GM23248 (cell line): ENCODE results near the gene C10orf71.

ENCODE experiments used
- EZH2 ChIP-seq: fragments of 200-600 bp; sonication (generic); IDR thresholded peaks from 2 replicates; pipeline ENCODE4 v1.6.1; 2018; ENCODE audit warnings: antibody characterized with exemption, mild to moderate bottlenecking; ENCODE audit not compliant: insufficient read depth, poor library complexity, severe bottlenecking
- EZH2phosphoT487 ChIP-seq: fragments of 200-600 bp; sonication (generic); IDR thresholded peaks from 2 replicates; pipeline ENCODE4 v1.6.1; 2018; ENCODE audit warnings: antibody characterized with exemption, moderate library complexity, mild to moderate bottlenecking, low read depth; ENCODE audit not compliant: insufficient read depth

DNA sequence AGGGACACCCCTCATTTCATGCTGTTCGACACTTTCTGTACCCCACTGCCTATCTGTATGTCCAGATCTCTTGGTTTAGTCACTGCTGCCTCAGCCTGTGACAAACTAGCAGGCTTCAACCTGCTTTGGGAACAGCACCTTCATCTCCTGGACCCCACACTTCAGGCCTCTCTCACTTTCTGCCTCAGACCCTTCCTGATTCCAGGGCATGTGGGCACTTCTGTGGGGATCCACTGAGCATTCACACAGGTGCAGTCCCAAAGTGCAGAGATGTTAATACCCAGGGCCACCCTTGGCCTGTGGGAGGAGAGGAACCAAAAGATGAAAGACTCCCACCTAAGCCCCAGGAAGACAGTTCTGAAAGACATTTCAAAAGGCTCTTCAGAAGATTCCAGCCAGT is 29.4 kb upstream of the C10orf71 start:
- TF ChIP-seq EZH2 (no peak), EZH2phosphoT487 (no peak)
